GM19397 (cell line): ENCODE data around the gene PPP6R3.

ENCODE experiments used
- ATAC-seq: cut with Tn5 transposase; IDR thresholded peaks from one replicate; pipeline ENCODE4 v1.9.1; 2021; ENCODE audit warnings: mild to moderate bottlenecking, moderate library complexity; ENCODE audit not compliant: unreplicated experiment

PPP6R3 gene

DNA sequence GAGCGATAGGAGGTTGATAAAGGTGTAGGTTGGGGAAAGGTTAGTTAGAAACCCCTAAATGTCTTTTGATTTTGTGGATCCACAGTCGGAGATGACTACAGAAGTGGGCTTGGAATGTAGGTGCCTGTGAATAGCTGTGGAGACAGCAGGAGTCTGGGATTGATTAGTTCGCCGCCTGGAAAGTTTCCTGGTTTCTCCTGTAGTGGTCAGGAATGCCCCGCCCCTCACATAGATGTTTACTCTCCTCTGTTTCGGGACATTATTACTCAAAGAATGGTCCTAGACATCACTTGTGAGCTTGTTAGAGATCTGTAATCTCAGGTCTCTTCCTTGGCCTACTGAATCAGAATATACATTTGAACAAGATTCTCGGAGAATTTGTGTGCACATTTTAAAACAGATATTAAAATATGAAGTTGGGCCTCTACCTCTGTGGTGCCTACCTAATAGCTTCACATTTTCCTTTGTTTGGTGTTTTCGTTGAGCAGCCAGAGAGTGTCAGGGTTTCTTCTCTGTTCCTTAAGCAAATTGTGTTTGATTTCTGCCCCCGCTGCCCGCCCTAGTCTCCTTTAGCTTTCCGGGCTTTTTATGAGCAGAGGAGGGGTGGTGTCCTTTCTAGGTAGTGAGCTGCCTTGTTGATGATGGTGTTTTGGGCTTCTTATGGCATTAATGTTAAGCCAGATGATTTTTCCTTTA, 89.4 kb downstream of the PPP6R3 start:
- no peak for ATAC-seq

DNA sequence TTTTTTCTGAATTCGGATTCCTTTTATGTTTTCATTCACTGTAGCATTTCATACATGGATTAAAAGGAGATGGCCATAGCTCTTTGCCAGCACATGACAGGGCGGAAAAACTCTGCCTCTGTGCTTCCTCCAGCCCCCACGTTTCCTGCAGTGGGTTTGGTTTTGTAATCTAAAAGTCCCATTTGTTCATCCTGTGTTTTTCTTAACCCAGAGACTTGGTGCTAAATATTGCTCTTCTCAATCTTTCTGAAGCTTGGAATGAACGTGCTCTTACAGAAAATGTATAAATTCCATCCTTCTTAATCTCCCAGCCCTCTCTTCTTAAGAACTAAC, 89.9 kb downstream of the PPP6R3 start:
- no peak for ATAC-seq

- no peak for ATAC-seq
Observed at GRCh38 chr11:68551223-68551622, 90.7 kb downstream of the PPP6R3 start.

- ATAC-seq: no peak
Observed at GRCh38 chr11:68551777-68552176, 91.2 kb downstream of the PPP6R3 start.

DNA sequence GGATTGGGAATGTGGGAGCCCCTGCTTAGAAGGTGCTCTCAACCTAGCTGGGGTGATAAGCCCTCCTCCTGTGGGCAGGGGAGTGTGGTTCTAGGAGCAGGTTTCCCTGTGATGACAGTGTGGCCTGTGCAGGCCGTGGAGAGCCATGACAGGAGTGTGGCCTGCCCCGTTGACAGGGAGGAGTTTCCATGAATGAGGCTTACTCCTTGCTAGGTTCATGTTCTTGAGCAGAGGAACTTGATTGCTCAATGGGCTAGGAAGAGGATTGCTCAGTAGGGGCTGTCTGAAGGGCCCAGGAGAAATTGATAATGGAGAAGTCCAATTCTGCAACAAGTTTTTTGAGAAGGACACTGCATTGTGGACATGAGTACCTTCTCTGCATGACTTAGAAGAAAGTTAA, 92.0 kb downstream of the PPP6R3 start:
- no peak for ATAC-seq

- no peak for ATAC-seq
Observed at GRCh38 chr11:68560216-68560615, 99.7 kb downstream of the PPP6R3 start.

DNA sequence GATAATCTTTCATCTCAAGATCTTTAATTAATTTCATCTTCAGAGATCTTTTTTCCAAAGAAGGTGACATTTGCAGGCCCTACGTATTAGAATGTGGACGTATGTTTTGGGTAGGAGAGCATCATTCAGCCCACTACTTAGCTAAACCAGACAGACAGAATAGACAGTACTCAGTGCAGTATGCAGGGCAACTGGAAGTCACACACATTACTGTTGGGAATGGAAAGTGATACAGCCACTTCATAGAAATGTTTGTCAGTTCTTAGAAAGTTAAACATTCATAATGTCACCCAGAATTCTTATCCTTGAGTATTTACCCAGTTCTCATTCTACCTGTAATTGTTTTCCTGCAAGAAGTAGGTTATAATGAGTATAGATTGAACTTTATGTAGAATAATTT, 102.9 kb downstream of the PPP6R3 start:
- no peak for ATAC-seq

DNA sequence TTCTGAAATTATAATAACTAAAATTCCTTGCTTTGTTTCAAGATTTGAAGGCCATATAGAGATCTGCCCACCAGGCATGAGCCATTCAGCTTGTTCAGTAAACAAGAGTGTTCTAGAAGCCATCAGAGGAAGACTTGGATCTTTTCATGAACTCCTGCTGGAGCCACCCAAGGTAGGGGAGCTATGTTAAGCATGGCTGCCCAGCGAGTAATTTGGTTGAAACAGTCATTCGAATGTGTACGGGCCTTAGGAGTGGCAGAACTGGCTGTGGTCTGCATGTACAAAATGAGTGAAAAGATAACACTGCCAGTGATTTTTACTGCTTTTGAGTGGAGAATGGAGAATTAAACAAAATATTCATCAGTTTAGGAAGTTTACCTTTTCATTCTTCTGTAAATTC, 103.7 kb downstream of the PPP6R3 start:
- no peak for ATAC-seq

DNA sequence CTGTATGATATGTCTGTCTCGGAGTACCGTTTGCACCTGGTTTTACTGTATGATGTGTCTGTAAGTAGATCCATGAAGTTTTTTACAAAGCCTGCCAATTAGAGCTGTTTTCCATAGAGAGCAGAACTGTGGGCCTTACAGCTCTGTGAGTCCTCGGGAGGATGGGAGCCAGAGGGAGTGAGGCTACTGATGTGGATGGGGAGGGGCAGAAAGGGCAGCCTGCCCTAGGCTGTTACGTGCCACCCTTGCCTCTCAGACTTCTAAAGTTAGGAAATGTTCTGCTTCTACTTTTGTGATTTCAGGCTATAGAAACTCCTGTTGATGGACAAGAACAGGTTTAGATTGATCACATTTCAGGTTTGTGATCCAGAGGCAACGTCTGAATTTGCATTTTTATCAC, 105.2 kb downstream of the PPP6R3 start:
- ATAC-seq: no peak

GRCh38 chr11:68567553-68567952, 107.0 kb downstream of the PPP6R3 start:
- ATAC-seq: no peak

DNA sequence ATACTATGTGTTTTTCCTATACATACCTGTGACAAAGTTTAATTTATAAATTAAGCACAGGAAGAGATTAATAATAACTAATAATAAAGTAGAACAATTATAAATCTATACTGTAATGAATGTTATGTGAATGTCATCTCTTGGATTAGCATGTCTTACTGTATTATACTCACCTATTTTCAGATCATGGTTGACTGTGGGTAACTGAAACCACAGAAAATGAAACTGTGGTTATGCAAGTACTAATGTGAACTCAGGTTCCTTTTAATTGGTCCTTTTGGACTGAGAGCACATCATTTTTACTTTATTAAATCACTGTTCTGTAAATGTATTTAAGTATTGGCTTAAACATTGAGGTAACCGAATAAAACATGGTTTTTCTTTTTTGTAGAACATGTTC, 108.8 kb downstream of the PPP6R3 start:
- no peak for ATAC-seq

GRCh38 chr11:68570691-68571090, 110.1 kb downstream of the PPP6R3 start:
- ATAC-seq: no peak

GRCh38 chr11:68574308-68574707, 113.8 kb downstream of the PPP6R3 start:
- no peak for ATAC-seq

DNA sequence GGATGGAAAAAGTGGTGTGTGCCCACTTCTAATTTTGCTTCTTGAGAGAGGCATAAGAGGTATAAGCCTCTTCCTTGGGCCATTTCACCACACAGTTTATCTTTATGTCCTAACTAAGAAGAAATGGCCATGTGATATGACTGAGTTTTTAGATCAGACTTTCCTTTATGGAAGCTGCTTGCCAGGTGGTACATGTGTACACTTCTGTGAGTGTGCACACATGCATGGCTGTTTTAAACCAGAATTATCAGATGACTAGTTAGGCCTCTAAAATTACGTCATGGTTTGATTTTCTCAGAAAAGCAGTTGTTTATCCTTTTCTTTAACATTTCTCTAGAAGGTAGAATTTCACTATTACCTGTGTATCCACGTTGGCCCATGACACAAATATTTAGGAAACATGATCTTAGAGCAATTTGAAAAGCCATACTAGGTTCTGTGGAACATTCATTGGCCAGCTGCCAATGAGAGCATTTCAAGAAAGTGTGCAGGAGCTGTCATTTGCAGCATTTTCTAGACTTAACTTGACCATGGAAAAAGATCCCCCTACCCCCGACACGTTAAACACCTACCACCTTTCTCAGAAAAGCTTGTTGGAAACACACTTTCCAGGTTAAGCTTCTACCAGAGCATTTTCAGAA, 114.6 kb downstream of the PPP6R3 start:
- ATAC-seq: no peak

DNA sequence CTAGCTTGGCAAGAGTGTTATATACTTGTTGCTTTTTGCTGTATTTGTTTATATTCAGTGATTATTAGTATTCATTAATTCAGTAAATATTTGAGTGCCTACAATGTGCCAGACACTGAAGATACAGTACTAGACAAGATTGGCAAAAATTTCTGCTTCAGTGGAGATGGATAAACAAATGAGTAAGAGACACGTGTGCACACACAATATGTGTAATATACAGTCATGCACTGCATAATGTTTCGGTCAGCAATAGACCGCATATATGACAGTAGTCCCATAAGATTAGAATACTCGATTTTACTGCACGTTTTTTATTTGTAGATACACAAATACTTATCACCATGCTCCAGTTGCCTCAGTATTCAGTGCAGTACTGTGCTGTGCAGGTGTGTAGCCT, 118.9 kb downstream of the PPP6R3 start:
- no peak for ATAC-seq

DNA sequence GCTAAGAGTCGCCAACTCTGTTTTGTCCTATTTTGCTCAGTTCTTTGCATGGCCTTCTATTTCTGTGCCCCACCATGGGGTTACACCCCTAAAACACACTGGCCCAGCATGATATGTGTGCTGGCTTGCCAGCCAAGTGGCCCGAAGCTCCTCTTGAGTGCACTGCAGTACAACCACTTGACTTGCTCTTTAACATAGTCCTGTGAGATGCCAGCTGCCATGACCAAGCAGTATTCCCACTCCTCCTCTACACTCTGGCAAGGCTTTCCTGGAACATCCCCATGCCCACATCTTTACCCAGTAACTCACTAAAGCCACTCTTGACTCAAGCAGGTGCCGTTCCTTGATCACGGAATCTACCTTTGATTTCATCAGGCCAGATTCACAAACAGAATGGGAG, 120.9 kb downstream of the PPP6R3 start:
- ATAC-seq: no peak

DNA sequence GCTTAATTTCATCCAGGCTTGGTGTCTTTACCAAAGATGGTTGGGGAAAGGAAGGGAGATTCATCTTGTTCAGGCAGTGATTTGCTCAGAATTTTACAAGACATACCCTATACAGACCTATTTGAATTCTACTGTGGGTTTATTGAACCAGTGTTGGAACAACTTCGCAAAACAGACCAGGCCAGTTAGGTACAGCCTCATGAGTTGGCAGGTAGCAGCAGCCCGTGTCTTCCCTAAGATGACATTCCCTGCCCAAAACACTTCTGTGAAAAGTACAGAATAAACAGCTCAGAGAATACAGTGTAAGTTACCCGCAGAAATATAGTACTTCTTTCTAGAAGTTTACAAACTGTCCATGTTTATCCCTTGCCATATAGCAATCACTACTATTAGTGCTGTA, 121.3 kb downstream of the PPP6R3 start:
- ATAC-seq: no peak

DNA sequence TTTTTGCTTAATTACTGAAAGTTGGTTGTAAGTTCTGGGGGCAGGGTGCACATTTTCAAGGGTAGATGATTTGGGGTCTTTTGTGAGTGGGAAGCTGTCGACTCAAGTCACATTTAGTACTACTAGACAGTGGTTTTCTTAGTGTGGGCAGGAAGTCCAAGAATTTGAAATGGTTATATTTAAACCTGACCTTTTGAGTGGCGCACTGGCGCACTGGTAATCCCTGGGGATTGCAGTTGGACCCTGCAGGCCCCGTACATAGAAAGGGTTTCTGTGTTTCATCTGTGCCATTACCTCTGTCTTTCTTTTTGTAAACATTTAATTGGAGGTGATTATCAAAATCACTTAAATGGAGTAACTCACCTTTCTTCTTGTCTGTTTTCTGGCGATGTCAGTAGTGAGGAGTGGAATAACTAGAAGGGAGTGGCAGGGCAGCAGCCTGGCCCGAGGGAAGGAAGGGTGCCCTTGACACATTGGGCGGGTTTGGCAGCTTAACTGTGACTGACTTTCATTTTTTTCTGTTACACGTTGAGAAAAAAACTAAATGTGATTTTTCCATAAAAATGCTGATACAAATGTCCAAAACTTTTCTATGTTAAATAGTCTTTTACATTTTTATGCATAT, 122.0 kb downstream of the PPP6R3 start:
- no peak for ATAC-seq

- ATAC-seq: no peak
Observed at GRCh38 chr11:68583041-68583446, 122.5 kb downstream of the PPP6R3 start.

DNA sequence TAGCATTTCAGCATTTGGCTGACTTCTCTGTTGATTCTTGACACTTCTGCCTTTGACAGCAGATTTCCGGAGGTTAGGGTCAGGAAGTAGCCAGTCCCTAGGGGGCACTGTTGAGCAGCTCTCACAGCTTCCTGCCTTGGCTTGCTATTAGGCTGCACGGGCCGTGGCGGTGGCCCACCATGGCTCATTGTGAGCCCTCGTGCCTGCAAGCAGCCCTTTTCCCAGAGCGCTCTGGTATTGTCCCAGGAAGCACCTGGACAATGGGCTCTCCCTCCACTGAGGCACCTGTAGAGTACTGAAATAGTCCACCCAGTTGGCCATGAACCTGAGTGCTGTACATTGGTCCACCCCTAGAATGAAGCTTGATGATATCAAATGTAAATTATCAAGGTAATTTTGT, 123.5 kb downstream of the PPP6R3 start:
- no peak for ATAC-seq

- ATAC-seq: no peak
Observed at GRCh38 chr11:68584991-68585524, 124.5 kb downstream of the PPP6R3 start.

GRCh38 chr11:68589547-68590216, 129.1 kb downstream of the PPP6R3 start:
- ATAC-seq: no peak
